HG03378 (cell line): ENCODE data around the gene DNAH10.

Experiments
- ATAC-seq: cut with Tn5 transposase; IDR thresholded peaks from one replicate; pipeline ENCODE4 v1.9.1; 2021; ENCODE audit warnings: mild to moderate bottlenecking, moderate library complexity; ENCODE audit not compliant: unreplicated experiment

DNAH10 gene

GRCh38 chr12:123928897-123929296 lies 166.8 kb downstream of the DNAH10 start:
- ATAC-seq: no peak

- ATAC-seq: no peak
Measured at GRCh38 chr12:123929946-123930583, 168.0 kb downstream of the DNAH10 start.

GRCh38 chr12:123931686-123932321 lies 169.7 kb downstream of the DNAH10 start:
- ATAC-seq: no peak

- no peak for ATAC-seq
Measured at GRCh38 chr12:123933214-123933613, 171.1 kb downstream of the DNAH10 start.

GRCh38 chr12:123934016-123934620 lies 172.0 kb downstream of the DNAH10 start:
- no peak for ATAC-seq

- ATAC-seq: no peak
Measured at GRCh38 chr12:123934829-123935228, 172.7 kb downstream of the DNAH10 start.

- no peak for ATAC-seq
Measured at GRCh38 chr12:123935956-123936355, 173.9 kb downstream of the DNAH10 start.

- no peak for ATAC-seq
Measured at GRCh38 chr12:123936471-123936870, 174.4 kb downstream of the DNAH10 start.

- no peak for ATAC-seq
Measured at GRCh38 chr12:123936956-123937706, 175.0 kb downstream of the DNAH10 start.

GRCh38 chr12:123937707-123938591 lies 175.8 kb downstream of the DNAH10 start:
- ATAC-seq: no peak

GRCh38 chr12:123938679-123939480 lies 176.8 kb downstream of the DNAH10 start:
- ATAC-seq: no peak

GRCh38 chr12:123939716-123940626 lies 177.9 kb downstream of the DNAH10 start:
- no peak for ATAC-seq

- ATAC-seq: no peak
Measured at GRCh38 chr12:123940627-123940966, 178.5 kb downstream of the DNAH10 start.

GRCh38 chr12:123941000-123941399 lies 178.9 kb downstream of the DNAH10 start:
- no peak for ATAC-seq

GRCh38 chr12:123941624-123942237 lies 179.6 kb downstream of the DNAH10 start:
- no peak for ATAC-seq

GRCh38 chr12:123942238-123942653 lies 180.1 kb downstream of the DNAH10 start:
- ATAC-seq: no peak

GRCh38 chr12:123942911-123943648 lies 181.0 kb downstream of the DNAH10 start:
- no peak for ATAC-seq

- no peak for ATAC-seq
Measured at GRCh38 chr12:123943816-123944215, 181.7 kb downstream of the DNAH10 start.
